OCI-M2 (cell line): ENCODE data around the gene EGFR.

Experiments used
- DNase-seq: peaks from one replicate; lab custom pipeline; 2025; ENCODE audit not compliant: unreplicated experiment; lab: John Stamatoyannopoulos, UW

Gene EGFR

DNA sequence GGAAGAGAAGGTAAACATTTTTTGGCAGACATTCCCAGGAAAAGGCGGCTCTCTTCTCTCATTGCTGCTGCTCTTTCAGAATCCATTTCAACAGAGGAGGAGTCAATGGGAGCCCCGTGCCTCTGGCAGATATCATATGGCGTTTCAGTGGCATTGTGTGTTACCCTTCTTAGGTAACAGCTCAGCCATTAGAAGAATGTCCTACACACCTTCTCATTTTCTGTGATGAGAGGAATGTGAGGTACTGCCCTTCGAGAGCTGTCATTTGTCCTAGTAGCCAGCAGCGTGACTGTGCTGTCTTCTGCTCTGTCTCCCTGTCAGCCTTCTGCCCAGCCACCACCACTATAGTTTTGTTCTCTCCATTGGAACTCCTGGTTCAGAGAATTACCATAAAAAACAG is 102.4 kb downstream of the EGFR start:
- DNase-seq = no peak

- no peak for DNase-seq
Observed at GRCh38 chr7:55122263-55122662, 103.4 kb downstream of the EGFR start.

DNA sequence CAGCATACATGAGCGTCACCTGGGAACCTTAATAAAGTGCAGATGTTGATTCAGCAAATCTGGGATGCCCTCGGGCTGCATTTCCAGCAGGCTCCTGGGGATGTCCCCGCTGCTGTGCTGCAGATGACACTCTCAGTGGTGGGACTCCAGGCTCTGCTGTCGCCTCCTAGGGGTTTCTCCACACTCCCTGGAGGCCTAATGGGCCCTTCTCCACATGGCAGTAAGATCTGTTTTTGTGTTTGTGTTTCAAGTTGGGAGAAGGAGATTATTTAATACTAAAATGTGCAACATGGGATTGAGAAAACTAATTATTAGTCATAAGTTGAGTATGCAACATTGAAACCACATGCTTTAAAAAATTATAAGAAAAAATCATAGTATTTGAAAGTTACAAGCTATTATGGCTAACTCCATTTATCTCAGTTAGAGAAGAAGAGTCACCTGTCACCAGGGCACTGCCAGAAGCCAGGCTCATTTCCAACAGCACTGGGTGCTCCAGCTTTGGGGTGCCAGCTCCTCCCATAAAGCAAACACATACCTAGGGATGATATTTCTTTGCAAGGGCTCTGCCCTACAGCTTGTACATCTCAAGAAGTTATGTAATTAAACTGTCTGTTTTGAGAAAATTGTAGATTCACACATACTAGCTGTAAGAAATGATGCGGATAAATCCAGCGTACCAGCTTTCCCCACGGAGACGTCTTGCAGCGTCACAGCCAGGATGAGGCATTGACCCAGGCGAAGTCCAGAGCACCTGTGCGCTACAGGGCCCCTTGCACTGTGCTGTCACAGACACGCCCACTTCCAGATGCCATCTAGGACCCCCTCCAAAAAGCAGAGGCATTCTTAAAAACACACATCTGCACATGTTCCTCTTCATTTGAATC is 106.4 kb downstream of the EGFR start:
- DNase-seq = no peak

DNA sequence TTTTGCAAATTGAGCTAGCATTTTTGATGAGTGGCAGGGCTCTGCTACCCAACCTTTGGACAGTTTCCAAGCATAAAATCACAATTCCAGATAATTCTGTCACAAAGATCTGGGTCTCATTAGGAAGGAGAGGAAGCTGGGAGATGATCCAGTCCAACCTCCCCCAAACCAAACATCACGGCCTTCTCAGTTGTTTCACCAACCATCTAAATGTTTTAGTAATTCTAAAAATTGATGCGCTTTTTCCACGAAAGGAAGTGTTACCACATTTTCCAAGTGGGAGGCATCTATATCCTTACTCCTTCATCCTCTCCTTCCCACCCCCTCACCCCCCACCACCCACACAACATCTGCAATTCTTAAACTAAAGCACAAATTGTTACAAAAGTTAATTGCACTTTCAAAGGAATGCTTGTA is 108.3 kb downstream of the EGFR start:
- DNase-seq = no peak

- no peak for DNase-seq
Observed at GRCh38 chr7:55127622-55128081, 108.8 kb downstream of the EGFR start.

DNA sequence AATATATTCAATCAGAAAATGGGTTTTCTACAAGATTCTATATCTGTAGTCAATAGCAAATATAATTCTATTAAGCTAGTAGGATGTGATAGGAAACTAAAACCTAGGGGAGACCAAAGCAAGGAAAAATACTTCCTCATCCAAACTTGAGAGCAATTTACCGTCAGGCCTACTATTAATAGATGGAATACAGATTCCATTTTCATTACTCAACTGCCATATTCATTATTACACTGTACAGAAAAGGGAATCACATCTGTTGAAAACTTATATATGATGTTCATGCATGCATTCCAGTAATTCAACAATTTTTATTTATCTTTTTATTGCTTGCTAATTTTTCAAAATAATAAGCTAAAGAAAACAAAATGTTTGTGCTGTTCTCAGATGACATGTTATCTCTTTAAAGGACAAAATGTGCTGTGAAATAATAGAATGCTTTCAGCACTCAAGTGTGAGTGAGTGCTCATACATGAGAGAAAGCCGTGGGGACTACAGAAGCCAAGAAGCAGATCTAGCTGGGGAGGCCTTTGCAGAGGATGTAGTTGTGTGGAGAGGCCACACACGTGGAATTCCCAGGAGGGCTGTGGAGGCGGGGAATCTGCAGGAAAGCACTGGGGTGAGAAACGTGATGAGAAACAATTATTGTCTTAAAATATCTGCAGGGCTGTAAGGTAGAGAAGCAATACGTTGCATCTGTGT is 110.0 kb downstream of the EGFR start:
- no peak for DNase-seq

DNA sequence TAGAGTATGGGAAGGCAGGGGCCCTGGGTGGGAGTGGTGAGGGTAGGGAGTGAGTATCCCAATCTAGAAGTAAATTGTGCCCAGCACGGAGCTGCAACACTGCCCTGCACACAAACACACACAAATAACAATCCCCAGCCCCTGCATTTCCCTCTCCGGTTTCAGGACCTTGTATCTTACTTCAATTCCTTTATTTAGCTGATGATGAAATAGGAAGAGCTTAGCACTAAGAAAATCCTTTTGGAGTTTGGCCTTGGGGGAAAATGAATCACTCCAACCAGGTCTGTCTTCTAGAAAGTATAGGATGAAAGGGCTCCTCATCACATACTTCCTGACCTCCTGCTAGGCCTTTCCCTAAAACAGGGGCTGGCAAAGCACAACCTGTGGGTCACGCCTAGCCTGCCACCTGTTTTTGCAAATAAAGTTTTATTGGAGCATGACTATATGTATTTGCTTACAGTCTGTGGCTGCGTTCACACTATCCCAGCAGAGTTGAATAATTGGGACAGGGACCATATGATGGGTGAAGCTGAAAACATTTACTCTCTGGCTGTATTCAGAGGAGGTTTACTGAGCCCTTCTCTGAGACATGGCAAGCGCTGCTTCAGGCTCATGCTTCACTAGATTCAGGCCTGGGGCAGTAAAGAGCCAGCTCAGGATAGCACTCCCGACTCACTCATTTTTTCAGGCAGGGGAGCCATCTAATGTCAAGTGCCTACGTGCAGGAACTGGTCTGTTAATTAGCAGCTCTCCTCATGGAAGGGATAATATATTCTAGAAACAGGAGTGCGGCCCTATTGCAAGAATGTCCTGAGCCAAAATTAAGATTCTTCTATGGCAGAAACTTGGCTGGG is 111.0 kb downstream of the EGFR start:
- DNase-seq = no peak

- no peak for DNase-seq
Observed at GRCh38 chr7:55130395-55131141, 111.8 kb downstream of the EGFR start.

- DNase-seq = no peak
Observed at GRCh38 chr7:55131142-55131929, 112.5 kb downstream of the EGFR start.

GRCh38 chr7:55132550-55132889 is 113.7 kb downstream of the EGFR start:
- DNase-seq = no peak

- DNase-seq = no peak
Observed at GRCh38 chr7:55132890-55133551, 114.2 kb downstream of the EGFR start.

- no peak for DNase-seq
Observed at GRCh38 chr7:55133630-55134358, 115.0 kb downstream of the EGFR start.

DNA sequence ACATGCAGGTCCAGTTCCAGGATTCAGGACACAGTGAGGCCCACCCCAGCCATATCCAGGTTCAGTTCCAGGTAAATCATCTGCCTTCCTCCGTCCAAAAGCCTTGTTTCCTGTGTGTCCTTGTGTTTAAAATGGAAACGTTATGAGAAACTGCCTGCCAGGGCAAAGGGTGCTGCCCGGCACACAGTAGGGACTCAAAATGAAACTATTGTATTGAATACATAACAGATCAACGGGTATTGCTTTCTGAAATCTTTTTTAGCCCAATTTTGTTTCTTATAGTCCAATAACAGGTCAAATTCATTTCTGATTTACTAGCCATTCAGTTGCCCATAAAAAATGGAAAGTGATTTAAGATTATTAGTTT is 115.5 kb downstream of the EGFR start:
- no peak for DNase-seq

GRCh38 chr7:55134786-55135185 is 116.0 kb downstream of the EGFR start:
- DNase-seq = no peak

- DNase-seq = no peak
Observed at GRCh38 chr7:55135462-55135861, 116.6 kb downstream of the EGFR start.

DNA sequence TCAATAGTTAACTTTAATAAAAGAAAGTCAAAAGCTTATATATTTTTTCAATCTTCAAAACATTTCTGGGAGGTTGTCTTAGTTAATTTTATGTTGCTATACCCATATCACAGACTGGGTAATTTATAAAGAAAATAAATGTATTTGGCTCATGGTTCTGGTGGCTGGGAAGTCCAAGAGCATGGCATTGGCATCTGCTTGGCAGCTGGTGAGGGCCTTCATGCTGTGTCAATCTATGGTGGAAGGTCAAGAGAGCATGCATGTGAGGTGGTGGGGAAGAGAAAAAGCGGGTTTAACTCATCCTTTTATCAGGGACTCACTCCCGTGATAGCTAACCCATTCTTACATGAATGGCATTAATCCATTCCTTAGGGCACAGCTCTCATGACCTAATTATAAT is 119.8 kb downstream of the EGFR start:
- DNase-seq = no peak

GRCh38 chr7:55140221-55140940 is 121.6 kb downstream of the EGFR start:
- DNase-seq = no peak

- DNase-seq = no peak
Observed at GRCh38 chr7:55140941-55141278, 122.1 kb downstream of the EGFR start.
